Cerebellar cortex (tissue), 1 donor: ENCODE results near the gene QDPR.
"Not testable (repeated sequence)": the region's sequence is repeated elsewhere in the genome, so short reads cannot be mapped to it uniquely, and the experiment has no call there.

Source experiments
- DNase-seq: peaks from one replicate; pipeline ENCODE4 v3.0.0-alpha.2; 2015; ENCODE audit warnings: low spot score

The QDPR gene

DNA sequence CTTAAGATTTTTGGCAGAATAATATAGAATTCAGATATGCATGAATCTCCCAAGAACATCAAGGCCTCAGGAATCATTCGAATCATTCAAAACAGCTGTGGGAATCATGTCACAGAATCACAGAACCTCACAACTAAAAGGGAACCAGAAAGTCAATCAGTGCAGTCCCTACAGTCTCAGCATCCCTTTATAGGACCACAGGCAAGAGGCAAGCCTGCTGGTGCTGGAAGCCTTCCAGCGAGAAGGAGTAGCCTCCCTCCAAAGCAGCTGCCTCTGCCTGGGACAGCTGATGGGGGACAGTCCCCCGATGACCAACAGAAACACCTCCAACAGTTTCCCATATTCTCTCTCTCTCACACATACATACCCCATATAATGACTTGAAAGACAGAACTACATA is 20.7 kb downstream of the QDPR start:
- no peak for DNase-seq

DNA sequence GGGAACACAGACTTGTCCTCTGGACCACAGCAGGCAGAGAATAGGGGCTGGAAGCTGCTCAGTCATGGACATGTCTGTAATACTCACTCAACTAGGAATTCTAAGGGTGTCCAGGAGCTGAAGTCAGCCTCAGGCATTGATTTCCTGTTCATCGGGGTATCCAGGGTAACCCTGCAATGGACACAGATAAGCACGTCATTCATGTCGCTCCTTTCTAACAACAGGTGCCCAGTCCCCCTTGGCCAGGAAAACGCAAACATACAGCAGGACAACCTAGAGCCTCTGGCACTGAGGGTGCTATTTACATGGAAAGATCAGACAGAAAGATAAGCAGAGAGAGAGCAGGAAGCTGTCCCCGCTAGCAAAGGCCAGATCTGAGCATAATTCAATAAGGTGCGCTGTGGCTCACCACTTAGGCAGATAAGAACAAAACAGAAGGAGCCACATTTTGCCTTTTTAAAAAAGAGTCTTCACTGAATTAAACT is 21.3 kb downstream of the QDPR start:
- DNase-seq = no peak

DNA sequence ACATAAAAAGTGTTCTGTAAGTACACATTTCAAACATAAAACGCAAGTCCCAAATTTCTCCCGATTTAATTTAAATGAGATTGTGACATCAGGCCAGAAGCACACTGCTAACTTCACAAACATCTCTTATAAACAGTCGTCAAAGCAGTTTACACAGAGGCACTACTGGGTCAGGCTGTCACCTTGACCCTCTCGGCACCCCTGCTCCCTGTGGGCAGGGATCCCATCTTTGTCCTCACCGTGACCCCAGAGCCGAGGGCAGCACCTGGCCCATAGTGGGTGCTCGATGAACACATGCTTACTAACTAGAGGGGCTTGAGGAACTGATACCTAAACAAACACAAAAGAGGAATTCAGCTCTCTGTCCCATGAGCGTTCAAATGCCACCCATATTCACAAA is 22.2 kb downstream of the QDPR start:
- DNase-seq = no peak

DNA sequence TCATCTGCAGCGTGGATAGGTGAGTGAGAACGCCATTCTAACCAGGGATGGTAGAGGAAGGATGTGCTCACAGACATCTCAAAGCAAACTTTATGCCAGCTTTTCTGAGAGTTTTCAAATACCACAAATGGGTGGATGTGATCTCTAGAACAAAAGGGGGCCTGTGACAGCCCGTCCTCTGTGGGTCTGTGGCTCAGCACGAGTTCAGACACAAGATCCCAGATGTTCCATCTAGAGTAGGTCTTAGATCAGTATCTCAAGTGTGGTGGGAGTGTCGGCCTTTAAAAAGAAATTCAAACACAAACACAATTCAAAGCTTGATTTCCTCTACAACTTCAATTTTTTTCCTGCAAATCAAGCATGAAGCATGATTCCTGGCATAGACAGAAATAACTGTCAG is 22.8 kb downstream of the QDPR start:
- DNase-seq = no peak

DNA sequence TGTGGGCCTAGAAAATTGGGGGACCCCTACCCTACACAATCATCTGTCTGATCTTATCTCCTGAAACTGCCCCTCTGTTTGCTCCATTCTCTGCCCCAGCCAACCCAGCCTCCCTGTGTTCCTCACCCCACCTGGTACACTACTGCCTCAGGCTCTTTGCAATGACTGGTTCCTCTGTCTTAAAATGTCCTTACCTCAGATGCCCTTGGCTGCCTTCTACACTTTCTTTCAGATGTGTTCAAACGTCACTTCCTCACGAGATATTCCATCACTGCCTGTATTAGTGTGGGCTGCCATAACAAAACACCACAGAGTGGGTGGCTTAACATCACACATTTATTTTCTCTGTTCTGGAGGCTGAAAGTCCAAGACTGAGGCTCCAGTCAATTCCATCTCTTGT is 29.2 kb downstream of the QDPR start:
- no peak for DNase-seq

DNA sequence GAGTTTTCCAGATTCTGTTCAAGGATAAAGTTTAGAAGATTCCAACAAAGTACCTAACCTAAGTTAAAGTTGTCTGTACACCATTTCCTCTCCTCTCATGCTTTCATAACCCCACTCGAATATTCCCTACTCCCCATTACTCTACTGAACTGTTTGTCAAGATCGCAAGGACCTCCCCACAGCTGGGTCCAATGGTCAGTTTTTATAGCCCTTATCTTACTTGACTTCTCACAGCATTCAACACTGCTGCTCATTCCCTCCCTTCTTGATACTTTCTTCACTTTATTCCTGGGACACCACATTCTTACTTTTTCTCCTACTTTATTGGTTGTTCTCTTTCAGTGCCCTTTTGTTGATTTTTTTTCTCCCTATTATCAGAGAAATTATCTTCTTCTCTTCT is 30.9 kb downstream of the QDPR start:
- no peak for DNase-seq

DNA sequence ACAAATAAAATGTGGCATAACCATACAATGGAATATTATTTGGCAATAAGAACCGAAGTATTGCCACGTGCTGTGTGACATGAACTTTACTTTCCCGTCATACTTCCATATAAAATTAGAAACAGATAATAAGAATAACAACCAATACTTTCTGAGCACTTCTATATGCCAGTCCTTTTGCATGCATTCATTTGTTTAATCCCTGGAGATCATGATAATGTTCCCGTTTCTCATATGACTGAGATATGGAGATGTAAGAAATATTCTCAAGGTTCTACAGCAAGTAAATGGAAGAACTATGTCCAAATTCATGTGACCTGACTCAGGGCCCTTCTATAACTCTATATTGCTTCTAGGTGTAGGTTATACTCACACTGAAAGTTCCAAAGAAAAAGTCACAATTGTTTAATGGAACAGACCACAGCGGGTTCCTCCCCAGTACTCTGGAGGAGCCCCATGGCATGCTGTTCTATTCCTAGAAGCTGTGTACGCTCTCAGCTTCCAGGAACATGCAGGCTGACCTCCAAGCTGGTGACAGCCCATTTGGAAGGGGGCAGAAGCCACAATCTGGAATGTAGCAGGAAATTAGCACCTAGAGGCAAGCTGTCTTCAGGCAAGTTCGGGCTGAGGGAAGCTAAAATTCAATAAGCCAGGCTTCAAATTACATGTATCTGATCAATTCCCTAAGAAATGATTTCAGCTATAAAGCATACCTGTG is 31.5 kb downstream of the QDPR start:
- DNase-seq = no peak

DNA sequence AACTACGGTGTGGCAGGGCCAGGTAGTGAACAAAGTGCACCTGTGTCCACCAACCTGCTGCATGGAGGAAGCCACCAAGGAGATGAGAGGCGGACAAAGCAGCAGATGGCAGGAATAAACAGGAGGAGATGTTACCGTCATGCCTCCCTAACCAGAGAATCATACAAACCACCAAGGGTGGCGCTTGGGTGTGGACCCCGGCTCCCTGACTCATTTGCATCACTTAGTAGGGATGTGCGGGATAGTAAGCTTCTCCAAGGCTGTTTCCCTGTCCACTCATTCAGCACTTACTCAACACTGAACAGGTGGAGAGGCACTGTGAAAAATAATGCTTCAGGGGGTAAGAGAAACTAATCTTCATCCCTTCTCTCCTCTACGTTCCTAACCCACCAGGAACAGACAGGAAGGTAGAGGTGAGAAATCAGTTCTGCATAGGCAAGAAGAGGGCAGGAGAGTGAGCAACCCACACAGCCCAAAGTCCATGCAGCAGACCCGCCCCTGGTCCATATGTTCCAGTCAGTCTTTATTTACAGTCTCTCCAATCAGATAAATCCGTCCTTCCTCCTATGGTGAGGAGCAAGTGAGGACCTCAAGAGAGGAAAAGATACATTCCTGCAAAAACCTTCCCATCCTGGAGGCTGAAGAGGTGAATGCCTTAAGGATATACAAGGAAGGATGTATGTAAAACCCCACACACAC is 34.0 kb downstream of the QDPR start:
- no peak for DNase-seq

DNA sequence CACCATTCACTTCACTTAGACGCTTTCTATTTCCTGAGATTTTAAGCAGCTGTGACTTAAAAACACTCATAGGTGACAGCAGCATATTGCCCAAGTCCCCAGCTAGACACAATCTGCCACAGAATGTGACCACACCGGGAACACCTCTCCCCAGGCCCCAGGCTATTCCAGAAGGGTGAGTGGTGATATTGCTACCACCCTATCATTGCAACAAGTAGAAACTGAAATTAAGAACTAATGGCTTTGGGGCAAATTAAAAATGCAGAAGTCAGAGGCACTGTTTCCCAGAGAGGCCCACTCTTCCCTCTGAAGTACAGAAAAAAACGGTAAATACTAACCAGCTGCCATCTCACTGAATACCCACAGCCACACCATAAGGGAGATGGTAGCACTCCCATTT is 35.0 kb downstream of the QDPR start:
- no peak for DNase-seq

DNA sequence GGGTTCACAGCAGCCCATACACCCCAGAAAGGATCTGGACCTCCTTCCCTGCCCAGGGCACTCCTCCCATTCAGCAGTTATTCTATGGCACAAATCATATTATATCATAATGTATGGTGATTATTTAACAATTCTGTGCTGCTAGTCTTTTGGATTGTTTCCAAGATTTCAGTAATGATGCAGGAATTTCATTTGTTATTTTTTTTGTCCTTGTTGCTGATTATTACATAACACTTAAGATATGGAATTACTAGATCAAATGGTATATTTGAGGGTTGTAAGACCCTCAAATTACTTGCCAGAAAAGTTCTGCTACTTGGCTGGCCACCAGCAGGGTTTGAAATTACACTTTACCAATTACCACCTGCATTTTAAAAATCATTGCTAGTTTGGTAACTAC is 36.4 kb downstream of the QDPR start:
- DNase-seq = no peak

DNA sequence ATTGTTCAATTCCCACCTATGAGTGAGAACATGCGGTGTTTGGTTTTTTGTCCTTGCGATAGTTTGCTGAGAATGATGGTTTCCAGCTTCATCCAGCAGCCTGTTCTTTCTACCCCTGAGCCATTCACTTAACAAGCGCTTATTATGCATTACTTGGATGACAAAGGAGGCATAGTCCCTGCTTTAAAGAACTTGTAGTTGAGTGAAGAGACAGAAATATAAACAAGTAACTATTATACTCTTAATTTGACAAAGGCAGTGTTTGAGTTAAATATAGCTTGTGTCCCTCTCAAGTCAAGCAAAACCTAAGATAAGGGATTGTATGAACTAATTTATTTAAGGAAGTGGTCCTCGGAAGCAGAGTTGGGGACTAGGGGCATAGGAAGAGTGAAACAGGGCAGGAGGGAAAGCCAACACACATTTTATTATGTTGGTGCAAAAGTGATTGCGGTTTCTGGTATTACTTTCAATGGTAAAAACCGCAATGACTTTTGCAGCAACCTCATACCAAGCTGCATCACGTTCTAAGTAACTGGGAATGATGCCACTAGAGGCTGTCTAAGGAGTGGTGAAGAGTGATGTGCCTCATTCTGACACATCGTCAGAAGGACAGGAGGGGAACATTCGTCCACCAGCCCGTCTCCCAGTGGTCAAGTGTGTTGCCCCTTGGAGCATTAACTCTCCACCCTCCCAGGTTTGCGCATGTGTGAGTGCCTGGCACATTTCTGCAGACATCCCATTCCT is 41.8 kb downstream of the QDPR start:
- no peak for DNase-seq

DNA sequence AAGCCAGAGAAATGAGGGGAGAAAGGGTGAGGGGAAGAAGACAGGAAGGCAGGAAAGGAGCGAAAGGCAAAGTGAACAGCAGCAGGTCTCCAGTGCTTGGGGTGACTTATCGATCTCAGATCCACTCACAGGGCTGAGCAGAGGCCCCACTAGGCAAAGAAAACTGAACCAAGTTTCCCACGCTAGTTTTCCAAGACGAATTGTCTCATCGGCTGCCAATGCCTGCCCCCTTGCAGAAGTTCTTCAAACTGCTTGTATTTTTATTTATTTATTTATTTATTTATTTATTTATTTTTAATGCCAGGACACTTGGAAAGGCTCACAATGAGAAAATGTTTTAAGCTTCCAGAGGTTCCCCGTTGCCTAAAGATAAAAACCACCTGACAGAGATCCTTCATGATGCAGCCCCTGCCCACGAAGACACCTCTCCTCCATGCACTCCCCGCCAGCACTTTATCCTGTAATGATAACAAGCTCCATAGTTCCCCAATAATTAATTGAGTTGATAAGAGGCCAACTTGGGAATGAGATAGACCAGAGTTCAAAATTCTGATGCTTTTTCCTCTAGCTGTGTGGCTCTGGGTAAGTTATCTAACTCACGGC is 43.2 kb downstream of the QDPR start:
- DNase-seq = peak; percentile 43

DNA sequence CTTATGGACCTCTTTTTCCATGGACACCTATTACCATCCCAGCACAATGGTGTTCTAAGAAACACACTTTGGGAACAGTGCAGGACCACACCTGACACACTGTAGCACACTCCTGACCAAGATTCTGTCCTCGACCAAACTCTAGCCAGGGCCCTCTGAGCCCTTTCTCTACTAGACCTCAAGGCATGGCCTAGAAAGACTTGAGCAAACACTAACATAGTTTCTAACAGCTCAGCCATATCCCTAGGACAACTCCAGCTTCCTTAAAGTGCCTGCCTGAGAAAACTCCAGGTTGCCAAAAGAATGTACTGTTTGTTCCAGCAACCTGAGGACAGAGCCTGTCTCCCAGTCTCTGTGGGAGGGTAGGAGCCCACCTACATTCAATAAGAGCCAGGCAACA is 48.3 kb downstream of the QDPR start:
- DNase-seq = no peak

DNA sequence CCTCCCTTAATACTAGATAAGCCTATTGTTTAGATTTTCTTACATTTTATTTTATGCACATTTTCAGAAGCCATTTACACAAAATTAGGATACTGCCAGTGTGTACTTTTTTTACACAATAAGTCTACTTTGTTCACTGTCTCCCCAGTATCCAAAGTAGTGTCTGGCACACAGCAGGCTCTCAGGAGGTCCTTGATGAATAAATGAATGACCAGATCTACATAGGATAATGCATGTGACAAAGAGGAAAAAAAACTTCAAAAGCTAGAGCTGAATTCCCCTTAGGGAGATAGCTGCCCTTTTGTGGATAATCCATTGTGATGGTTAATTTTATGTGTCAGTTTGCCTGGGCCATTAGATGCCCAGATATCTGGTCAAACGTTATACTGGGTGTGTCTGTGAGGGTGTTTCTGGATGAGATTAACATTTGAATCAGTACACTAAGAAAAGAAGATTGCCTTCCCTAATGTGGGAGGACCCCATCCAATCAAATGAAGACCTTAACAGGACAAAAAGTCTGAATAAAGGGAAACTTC is 61.6 kb downstream of the QDPR start:
- DNase-seq = no peak

DNA sequence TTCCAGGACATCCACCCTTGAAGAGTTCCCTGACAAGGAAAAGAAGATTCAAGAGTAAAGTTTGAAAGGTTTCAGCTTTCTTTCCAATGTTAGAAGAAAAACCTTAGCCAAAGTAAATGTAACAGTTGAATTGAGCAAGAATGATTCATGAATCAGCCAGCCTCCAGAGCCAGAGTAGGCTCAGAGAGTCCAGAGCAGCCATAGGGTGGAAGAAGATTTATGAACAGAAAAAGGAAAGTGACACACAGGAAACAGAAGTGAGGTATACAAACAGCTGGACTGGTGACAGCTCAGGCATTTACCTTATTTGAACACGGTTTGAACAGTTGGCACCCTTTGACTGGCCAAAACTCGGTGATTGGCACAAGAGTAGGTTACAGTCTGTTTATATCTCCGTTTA is 63.2 kb downstream of the QDPR start:
- DNase-seq = no peak

DNA sequence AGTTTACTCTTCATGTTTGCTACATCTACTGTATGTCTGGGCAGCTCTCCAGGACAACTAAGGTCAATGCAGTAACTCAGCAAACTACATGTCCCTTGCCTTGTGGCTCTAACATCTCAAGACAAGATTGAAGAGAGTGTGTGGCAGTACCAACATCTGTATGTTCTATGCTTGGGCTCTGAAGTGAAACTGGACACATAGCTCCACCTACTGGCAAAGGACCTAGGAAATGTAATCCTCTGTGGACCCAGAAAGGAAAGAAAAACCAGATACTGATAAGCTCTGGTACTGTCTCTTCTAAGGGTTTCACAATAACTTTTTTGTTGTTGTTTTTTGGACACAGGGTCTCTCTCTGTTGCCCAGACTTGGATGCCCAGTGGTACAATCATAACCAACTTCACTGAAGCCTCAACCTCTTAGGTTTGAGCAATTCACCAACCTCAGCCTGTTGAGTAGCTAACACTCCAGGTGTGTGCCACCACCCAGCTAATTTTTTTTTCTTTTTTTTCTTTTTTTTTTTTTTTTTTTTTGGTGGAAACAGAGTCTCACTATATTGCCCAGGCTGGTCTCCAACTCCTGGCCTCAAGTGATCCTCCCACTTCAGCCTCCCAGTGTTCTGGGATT is 64.1 kb downstream of the QDPR start:
- peak; percentile 43 for DNase-seq

DNA sequence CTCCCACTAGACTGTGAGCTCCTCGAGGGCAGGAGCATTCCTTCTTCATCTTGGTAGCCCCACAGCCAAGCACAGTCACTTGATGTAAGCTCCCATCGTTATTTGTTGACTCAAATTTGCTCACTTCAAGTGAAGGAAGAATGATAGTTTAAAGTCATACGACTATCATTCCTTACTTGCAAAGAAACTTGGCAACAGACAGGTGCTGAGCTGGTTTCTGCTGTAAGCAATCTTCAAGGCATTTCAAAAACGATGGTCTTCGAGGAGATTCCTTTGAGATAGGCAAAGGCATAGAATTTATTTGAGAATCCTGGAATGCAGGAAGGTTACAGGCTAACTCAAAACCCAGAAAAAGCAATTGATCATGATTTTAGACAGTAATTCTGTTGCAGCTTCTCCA is 64.8 kb downstream of the QDPR start:
- DNase-seq = no peak

DNA sequence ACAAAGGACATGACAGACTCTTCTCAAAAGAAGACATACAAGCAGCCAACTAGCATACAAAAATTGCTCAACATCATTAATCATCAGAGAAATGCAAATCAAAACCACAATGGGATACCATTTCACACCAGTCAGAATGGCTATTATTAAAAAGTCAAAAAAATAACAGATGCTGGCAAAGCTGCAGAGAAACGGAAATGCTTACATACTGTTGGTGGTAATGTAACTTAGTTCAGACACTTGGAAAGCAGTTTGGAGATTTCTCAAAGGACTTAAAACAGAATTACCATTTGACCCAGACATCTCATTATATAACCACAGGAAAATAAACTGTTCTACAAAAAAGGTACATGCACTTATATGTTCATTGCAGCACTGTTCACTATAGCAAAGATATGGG is 69.4 kb downstream of the QDPR start:
- not testable (repeated sequence) for DNase-seq

DNA sequence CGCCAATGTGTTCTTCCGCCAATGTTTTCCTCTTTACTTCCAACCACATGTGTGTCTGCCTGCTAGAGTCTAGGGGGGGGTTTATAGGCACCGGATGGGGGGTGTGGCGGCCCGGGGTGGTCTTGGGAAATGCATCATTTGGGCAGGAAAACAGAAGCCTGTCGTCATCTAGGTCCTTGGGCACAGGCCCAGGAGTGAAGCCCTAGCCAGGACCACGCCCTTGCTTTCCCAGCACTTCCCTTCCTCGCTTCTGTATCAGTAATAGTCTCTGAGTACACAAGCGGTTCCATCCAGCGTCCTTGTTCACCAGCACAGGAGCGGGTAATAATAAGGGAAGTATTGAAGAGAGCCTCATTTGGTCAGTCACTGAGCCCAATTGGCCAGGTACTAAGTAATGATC is 74.5 kb downstream of the QDPR start:
- no peak for DNase-seq

DNA sequence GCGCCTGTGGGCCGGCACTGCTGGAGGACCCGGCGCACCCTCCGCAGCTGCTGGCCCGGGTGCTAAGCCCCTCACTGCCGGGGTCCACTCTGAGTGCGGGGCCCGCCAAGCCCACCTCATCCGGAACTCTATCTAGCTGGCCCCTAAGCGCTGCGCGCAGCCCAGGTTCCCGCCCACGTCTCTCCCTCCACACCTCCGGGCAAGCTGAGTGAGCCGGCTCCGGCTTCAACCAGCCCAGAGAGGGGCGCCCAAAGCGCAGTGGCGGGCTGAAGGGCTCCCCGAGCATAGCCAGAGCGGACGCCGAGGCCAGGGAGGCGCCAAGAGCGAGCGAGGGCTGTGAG is 75.2 kb downstream of the QDPR start:
- DNase-seq = no peak
